DND-41 (cell line): Measurements from ENCODE around the gene PELI2.

ENCODE experiments used
- EZH2 ChIP-seq: IDR thresholded peaks from 3 replicates; pipeline ENCODE4 v1.6.1; 2012; ENCODE audit warnings: borderline replicate concordance, low read depth, mild to moderate bottlenecking, moderate library complexity, low read length, inconsistent platforms; ENCODE audit not compliant: severe bottlenecking
- TF ChIP-seq, protein P1 (sequence below): IDR thresholded peaks from 2 replicates; pipeline ENCODE4 v1.5.1; 2012; ENCODE audit warnings: borderline replicate concordance, low read length, moderate library complexity, mild to moderate bottlenecking; ENCODE audit not compliant: poor library complexity, severe bottlenecking; ENCODE audit errors: extremely low read depth

GRCh38 chr14:56073799-56074198 is 44.4 kb upstream of the PELI2 start:
- TF ChIP-seq, protein P1, sequence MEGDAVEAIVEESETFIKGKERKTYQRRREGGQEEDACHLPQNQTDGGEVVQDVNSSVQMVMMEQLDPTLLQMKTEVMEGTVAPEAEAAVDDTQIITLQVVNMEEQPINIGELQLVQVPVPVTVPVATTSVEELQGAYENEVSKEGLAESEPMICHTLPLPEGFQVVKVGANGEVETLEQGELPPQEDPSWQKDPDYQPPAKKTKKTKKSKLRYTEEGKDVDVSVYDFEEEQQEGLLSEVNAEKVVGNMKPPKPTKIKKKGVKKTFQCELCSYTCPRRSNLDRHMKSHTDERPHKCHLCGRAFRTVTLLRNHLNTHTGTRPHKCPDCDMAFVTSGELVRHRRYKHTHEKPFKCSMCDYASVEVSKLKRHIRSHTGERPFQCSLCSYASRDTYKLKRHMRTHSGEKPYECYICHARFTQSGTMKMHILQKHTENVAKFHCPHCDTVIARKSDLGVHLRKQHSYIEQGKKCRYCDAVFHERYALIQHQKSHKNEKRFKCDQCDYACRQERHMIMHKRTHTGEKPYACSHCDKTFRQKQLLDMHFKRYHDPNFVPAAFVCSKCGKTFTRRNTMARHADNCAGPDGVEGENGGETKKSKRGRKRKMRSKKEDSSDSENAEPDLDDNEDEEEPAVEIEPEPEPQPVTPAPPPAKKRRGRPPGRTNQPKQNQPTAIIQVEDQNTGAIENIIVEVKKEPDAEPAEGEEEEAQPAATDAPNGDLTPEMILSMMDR, result no peak
- no peak for TF ChIP-seq EZH2
